ENCODE measurements around the gene DIAPH2.

The DIAPH2 gene

DNA sequence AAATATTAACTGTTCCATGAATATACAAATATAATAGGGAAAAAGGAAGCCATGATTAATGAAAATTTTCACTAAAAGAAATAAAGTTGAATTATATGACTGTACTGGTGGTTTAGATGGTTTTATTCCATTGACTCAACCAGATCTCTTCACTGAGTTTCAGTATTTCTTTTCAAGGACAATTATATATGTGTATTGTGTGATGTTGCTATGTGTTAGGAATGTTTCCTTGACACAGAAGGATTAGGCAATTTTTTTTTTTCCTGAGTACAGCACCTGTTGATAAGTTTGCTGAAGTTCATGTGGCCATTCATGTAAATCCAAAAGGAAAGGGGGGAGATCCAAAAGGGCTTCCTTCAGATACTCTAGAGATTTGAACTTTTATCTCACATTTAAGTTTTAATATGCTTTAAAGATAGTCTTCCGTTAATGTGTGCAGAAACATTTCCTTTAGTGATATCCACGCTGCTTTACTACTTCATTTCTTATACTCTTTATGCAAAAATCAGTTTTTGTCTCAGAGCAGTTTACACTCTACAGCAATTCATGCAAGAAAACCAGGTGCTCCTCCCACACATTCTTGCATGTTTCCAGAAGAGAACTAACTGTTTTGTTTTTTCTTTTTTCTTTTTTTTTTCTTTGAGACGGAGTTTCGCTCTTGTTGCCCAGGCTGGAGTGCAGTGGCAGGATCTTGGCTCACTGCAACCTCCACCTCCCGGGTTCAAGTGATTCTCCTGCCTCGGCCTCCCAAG, 448.2 kb downstream of the DIAPH2 start:
- H3K4me3 ChIP-seq (ENCODE audit: low read length), result no peak overlapping the region
- no peaks in the 10 kb centered on the region for H3K4me1 ChIP-seq (ENCODE audit: control insufficient read depth, insufficient read depth, low read length)
- no CpG with 5 or more reads among the region's 6 CpGs for WGBS (ENCODE audit: insufficient coverage, insufficient read length)
- H3K27me3 ChIP-seq (ENCODE audit: control insufficient read depth, insufficient read depth, low read length), result no peaks in the 10 kb centered on the region
- no peaks in the 10 kb centered on the region for H3K36me3 ChIP-seq (ENCODE audit: control insufficient read depth, insufficient read depth, low read length)
- DNase-seq (ENCODE audit: low read depth, low spot score), result no peak
- H3K27ac ChIP-seq (ENCODE audit: low read length), result no peak overlapping the region
- H3K9me3 ChIP-seq (ENCODE audit: control insufficient read depth, insufficient read depth, low read length), result no peaks in the 10 kb centered on the region

DNA sequence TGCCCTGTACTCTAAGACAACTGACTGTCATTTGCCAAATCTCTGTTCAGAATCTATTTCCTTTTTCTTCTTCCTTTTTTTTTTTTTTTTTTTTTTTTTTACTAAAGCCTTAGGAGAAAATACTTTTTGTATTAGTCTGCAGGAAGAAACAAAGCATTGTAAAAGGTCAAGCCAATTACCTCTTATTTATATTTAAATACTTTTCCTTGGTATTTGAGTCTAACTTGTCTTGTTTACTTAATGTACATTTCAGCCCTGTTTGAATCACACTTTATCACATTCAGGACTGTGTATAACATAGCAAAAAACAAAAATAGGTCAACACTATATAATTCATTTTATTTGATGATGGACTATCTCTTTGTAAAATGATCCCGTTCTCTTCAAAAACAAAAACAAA, 461.3 kb downstream of the DIAPH2 start:
- no CpG with 5 or more reads among the region's 1 CpG for WGBS (ENCODE audit: insufficient coverage, insufficient read length)
- DNase-seq (ENCODE audit: low read depth, low spot score), result no peak

DNA sequence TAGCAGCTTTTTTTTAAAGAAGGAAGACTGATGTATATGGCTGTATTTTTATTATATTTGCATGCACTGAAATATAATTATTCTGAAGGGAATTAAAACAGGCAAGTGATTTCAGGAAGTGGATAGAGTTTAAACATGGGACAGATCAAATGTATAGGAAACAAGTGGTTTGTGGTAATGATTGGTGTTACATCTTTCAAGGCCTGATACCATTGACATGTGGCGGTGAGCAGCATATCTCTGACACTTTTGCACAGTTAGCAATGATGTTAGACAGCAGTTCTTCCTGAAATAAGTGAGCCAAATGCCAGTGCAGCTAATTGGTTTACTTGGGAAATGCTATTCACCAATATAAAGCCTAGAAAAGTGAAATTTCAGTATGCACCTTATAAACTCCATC, 471.2 kb downstream of the DIAPH2 start:
- Histone ChIP-seq H3K27me3 (ENCODE audit: control insufficient read depth, insufficient read depth, low read length) (no peaks in the 10 kb centered on the region), H3K27ac (ENCODE audit: low read length) (no peak overlapping the region), H3K9me3 (ENCODE audit: control insufficient read depth, insufficient read depth, low read length) (no peaks in the 10 kb centered on the region), H3K4me3 (ENCODE audit: low read length) (no peak overlapping the region), H3K4me1 (ENCODE audit: control insufficient read depth, insufficient read depth, low read length) (no peaks in the 10 kb centered on the region), H3K36me3 (ENCODE audit: control insufficient read depth, insufficient read depth, low read length) (no peaks in the 10 kb centered on the region)
- WGBS (ENCODE audit: insufficient coverage, insufficient read length), result no CpG with 5 or more reads among the region's 1 CpG
- no peak for DNase-seq (ENCODE audit: low read depth, low spot score)

More for the DNA sequence above, 461.3 kb downstream of the DIAPH2 start:
- Histone ChIP-seq H3K4me3 (ENCODE audit: low read length) (no peak overlapping the region), H3K4me1 (ENCODE audit: control insufficient read depth, insufficient read depth, low read length) (no peaks in the 10 kb centered on the region), H3K27me3 (ENCODE audit: control insufficient read depth, insufficient read depth, low read length) (no peaks in the 10 kb centered on the region), H3K9me3 (ENCODE audit: control insufficient read depth, insufficient read depth, low read length) (no peaks in the 10 kb centered on the region), H3K36me3 (ENCODE audit: control insufficient read depth, insufficient read depth, low read length) (no peaks in the 10 kb centered on the region), H3K27ac (ENCODE audit: low read length) (no peak overlapping the region)

DNA sequence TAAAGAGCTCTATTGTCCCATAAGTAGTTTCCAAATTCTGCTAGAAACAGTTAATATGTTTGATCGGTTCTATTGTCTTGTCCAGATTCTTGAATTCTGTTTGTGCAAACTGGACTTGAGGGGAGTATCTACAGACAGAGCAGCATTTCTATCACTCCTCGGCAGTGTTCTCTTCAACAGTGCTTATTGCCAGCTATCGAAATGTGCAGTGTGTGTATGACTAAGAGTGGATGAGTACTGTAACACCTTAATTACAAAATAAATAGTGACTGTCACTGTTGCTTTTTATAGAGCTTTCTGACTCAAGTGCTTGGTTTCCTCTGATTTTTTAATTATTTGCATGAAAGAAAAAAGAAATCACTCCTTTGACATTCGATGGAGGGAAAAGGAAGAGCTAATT, 473.6 kb downstream of the DIAPH2 start:
- WGBS (ENCODE audit: insufficient coverage, insufficient read length), result no CpG with 5 or more reads among the region's 4 CpGs
- no peak for DNase-seq (ENCODE audit: low read depth, low spot score)
- Histone ChIP-seq H3K9me3 (ENCODE audit: control insufficient read depth, insufficient read depth, low read length) (no peaks in the 10 kb centered on the region), H3K27ac (ENCODE audit: low read length) (no peak overlapping the region), H3K27me3 (ENCODE audit: control insufficient read depth, insufficient read depth, low read length) (no peaks in the 10 kb centered on the region), H3K4me3 (ENCODE audit: low read length) (no peak overlapping the region), H3K4me1 (ENCODE audit: control insufficient read depth, insufficient read depth, low read length) (no peaks in the 10 kb centered on the region), H3K36me3 (ENCODE audit: control insufficient read depth, insufficient read depth, low read length) (no peaks in the 10 kb centered on the region)

DNA sequence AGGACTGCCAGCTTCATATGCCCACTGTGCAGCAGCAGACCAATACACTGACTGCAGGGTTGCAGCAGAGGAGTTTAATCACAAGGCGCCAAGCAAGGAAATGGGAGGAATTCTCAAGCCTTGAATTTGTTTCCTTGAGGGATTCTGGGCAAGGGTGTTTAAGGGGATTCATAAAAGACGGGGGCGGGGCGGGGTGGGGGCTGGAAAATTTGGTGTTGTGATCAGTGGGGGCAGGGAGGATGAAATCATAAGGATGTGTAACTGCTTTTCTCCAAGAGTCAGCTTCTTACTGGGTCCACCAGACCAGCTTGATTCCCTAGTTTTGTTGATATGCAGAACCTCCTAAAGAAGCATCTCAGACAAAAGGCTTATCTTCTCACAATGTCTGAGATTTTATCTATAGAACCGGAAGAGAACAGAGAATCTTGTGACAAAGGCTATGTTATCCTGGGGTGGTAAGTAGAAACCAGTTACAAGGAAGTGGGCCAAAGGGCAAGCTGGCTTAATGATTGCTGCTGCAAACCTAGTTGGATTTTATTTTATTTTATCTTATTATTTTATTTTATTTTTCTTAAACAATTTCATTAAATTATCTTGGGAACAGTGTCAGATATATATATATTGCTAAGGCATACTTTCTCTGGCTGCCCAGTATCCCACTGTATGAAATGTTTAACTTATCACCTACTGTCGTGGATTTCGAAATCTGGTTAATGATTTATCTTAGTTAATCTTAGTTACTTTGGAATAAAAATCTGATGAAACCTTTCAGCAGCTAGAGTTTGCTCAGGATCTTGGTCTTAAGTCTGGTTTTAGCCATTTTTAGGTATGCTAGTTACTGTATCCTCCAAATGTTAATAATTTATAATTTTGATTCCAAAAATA, 475.5 kb downstream of the DIAPH2 start:
- no peaks in the 10 kb centered on the region for H3K9me3 ChIP-seq (ENCODE audit: control insufficient read depth, insufficient read depth, low read length)
- H3K27me3 ChIP-seq (ENCODE audit: control insufficient read depth, insufficient read depth, low read length), result no peaks in the 10 kb centered on the region
- H3K27ac ChIP-seq (ENCODE audit: low read length), result no peak overlapping the region
- H3K4me3 ChIP-seq (ENCODE audit: low read length), result no peak overlapping the region
- no peaks in the 10 kb centered on the region for H3K4me1 ChIP-seq (ENCODE audit: control insufficient read depth, insufficient read depth, low read length)
- no CpG with 5 or more reads among the region's 7 CpGs for WGBS (ENCODE audit: insufficient coverage, insufficient read length)
- DNase-seq (ENCODE audit: low read depth, low spot score), result no peak
- no peaks in the 10 kb centered on the region for H3K36me3 ChIP-seq (ENCODE audit: control insufficient read depth, insufficient read depth, low read length)

DNA sequence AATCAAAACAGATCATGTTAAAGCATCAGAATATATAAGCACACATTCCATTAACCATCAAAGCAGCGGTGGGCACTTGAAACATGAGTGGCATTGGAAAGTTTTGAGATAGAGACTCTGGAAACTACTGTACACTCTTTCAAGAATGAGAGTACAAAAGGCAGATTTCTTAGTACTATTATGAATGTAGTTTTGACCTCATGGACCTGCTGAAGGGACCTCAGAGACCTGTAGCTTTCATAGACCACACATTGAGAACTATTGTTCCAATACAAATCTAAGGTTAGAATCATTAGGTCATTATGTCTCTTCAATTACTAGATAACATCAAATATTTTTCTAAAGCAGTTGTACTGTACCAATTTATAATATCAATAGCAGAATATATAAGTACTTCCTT, 482.7 kb downstream of the DIAPH2 start:
- no peaks in the 10 kb centered on the region for H3K27me3 ChIP-seq (ENCODE audit: control insufficient read depth, insufficient read depth, low read length)
- no CpG with 5 or more reads among the region's 1 CpG for WGBS (ENCODE audit: insufficient coverage, insufficient read length)
- no peaks in the 10 kb centered on the region for H3K9me3 ChIP-seq (ENCODE audit: control insufficient read depth, insufficient read depth, low read length)
- no peaks in the 10 kb centered on the region for H3K4me1 ChIP-seq (ENCODE audit: control insufficient read depth, insufficient read depth, low read length)
- H3K36me3 ChIP-seq (ENCODE audit: control insufficient read depth, insufficient read depth, low read length), result no peaks in the 10 kb centered on the region
- H3K27ac ChIP-seq (ENCODE audit: low read length), result no peak overlapping the region
- H3K4me3 ChIP-seq (ENCODE audit: low read length), result no peak overlapping the region
- no peak for DNase-seq (ENCODE audit: low read depth, low spot score)

DNA sequence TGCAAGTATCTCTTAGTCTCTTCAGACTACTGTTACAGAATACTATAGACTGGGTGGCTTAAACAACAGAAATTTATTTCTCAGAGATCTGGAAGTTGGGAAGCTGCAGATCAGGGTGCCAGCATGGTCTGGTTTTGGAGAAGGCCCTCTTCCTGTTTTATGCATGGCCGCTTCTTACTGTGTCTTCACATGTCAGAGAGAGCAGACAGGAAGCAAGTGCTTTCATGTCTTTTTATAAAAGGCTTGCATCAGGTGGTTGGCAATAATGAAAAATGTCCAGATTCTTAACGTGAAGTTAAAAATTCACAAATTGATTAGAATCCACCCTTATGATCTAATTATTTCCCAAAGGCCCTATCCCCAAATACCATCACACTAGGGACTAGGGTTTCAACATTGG, 484.0 kb downstream of the DIAPH2 start:
- no peak for DNase-seq (ENCODE audit: low read depth, low spot score)
- no peaks in the 10 kb centered on the region for H3K27me3 ChIP-seq (ENCODE audit: control insufficient read depth, insufficient read depth, low read length)
- H3K4me3 ChIP-seq (ENCODE audit: low read length), result no peak overlapping the region
- no peaks in the 10 kb centered on the region for H3K36me3 ChIP-seq (ENCODE audit: control insufficient read depth, insufficient read depth, low read length)
- no peaks in the 10 kb centered on the region for H3K9me3 ChIP-seq (ENCODE audit: control insufficient read depth, insufficient read depth, low read length)
- no peak overlapping the region for H3K27ac ChIP-seq (ENCODE audit: low read length)
- no CpG with 5 or more reads among the region's 2 CpGs for WGBS (ENCODE audit: insufficient coverage, insufficient read length)
- H3K4me1 ChIP-seq (ENCODE audit: control insufficient read depth, insufficient read depth, low read length), result no peaks in the 10 kb centered on the region

DNA sequence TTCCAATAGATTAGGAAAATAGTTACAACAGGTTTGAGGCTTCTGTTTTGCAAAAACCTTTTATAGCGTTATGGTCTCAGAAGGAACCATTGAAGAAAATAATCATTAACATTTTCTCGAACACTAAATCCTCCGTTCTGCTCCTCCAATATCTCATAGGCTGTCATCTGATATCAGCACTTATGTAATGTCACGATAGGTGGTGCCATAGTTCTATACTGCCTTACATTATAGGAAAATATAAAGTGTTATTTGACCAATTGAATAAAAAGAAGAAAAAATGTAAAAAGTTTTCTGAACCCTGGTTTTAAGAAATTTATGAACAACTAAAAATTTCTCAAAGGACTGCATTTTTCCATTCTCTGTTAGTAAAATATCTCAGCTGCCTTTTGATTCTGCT, 490.5 kb downstream of the DIAPH2 start:
- Histone ChIP-seq H3K4me3 (ENCODE audit: low read length) (no peak overlapping the region), H3K4me1 (ENCODE audit: control insufficient read depth, insufficient read depth, low read length) (no peaks in the 10 kb centered on the region), H3K27ac (ENCODE audit: low read length) (no peak overlapping the region), H3K9me3 (ENCODE audit: control insufficient read depth, insufficient read depth, low read length) (no peaks in the 10 kb centered on the region), H3K27me3 (ENCODE audit: control insufficient read depth, insufficient read depth, low read length) (no peaks in the 10 kb centered on the region), H3K36me3 (ENCODE audit: control insufficient read depth, insufficient read depth, low read length) (no peaks in the 10 kb centered on the region)
- no peak for DNase-seq (ENCODE audit: low read depth, low spot score)
- WGBS (ENCODE audit: insufficient coverage, insufficient read length), result no CpG with 5 or more reads among the region's 4 CpGs

DNA sequence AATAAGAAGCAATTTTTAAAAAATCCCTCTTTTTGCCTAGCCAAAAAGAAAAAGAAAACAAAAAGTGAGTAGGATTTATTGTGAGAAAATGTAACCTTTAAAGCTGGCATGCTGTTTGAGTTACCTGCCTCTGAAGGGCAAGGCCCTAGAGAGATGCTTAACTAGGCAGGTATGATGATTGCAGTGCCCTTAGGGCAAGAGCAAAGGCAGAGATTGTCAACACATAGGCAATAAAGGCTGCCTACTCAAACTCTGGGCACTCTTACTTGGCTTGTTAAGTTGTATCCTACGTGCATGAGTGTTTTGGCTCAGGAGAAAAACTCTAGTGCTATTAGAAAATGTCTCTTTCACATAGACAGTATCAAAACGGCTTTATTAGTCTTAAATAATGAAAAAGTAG, 505.0 kb downstream of the DIAPH2 start:
- DNase-seq (ENCODE audit: low read depth, low spot score), result no peak
- Histone ChIP-seq H3K36me3 (ENCODE audit: control insufficient read depth, insufficient read depth, low read length) (no peaks in the 10 kb centered on the region), H3K27ac (ENCODE audit: low read length) (no peak overlapping the region), H3K27me3 (ENCODE audit: control insufficient read depth, insufficient read depth, low read length) (no peaks in the 10 kb centered on the region), H3K4me1 (ENCODE audit: control insufficient read depth, insufficient read depth, low read length) (no peaks in the 10 kb centered on the region), H3K4me3 (ENCODE audit: low read length) (no peak overlapping the region), H3K9me3 (ENCODE audit: control insufficient read depth, insufficient read depth, low read length) (no peaks in the 10 kb centered on the region)
- WGBS (ENCODE audit: insufficient coverage, insufficient read length), result no CpG with 5 or more reads among the region's 2 CpGs

DNA sequence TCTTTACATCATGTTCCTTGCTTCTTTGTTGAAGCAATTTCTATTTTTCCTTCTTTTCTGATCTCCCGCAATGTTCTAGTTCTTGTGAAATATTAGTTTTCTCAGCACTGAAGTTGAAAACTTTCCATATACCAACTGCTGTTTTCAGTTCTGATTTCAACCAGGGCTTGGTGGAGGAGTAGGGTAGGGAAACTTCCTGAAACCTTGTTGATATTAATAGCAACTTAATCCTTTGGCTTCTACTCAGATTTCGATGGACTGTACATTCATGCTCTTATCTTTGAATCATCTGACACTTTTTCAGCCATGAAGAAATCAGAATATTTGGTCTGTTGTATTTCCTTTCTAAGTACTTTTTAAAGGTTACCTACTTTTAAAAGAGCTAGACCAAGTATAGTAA, 514.9 kb downstream of the DIAPH2 start:
- WGBS (ENCODE audit: insufficient coverage, insufficient read length), result no CpG with 5 or more reads among the region's 2 CpGs
- H3K27me3 ChIP-seq (ENCODE audit: control insufficient read depth, insufficient read depth, low read length), result no peaks in the 10 kb centered on the region
- no peak overlapping the region for H3K4me3 ChIP-seq (ENCODE audit: low read length)
- no peak overlapping the region for H3K27ac ChIP-seq (ENCODE audit: low read length)
- no peak for DNase-seq (ENCODE audit: low read depth, low spot score)
- peaks cover 1% of the 10 kb centered on the region; the same call in 1 of the 2 replicates for H3K4me1 ChIP-seq (ENCODE audit: control insufficient read depth, insufficient read depth, low read length)
- H3K9me3 ChIP-seq (ENCODE audit: control insufficient read depth, insufficient read depth, low read length), result no peaks in the 10 kb centered on the region
- H3K36me3 ChIP-seq (ENCODE audit: control insufficient read depth, insufficient read depth, low read length), result no peaks in the 10 kb centered on the region

Measured in iPS DF 6.9 (cell line).